Kidney (tissue), 14 donors: ENCODE results near the gene RXYLT1. TPM values are rescaled to one million over a fixed set of nuclear protein-coding genes. Genes with fewer than 3 reads are reported as not detected.

Source experiments
- DNase-seq, 5 donors: peaks; one replicate each; pipeline ENCODE4 v3.0.0-alpha.2; 2013 to 2020
- FAIRE-seq: peaks from 2 replicates; lab custom pipeline; 2012; peaks lifted over from hg19 to GRCh38; lab: Jason Lieb, UNC
- H3K27ac ChIP-seq, 2 donors: one replicate each; pipeline ENCODE4 v1.7.0; 2013; ENCODE audit warnings: low read depth in 2 of 2, low read length in 2 of 2, inconsistent platforms in 1 of 2
- H3K27me3 ChIP-seq: one replicate; pipeline ENCODE4 v1.7.1; 2013; ENCODE audit warnings: low read length, inconsistent platforms; ENCODE audit not compliant: control insufficient read depth, insufficient read depth
- H3K36me3 ChIP-seq, 3 donors: one replicate each; pipeline versions ENCODE4 v1.7.0 to v1.7.1; 2013; ENCODE audit warnings: low read length in 3 of 3, control low read depth in 1 of 3, inconsistent platforms in 1 of 3; ENCODE audit not compliant: insufficient read depth in 3 of 3, control insufficient read depth in 2 of 3
- H3K4me1 ChIP-seq, 3 donors: one replicate each; pipeline versions ENCODE4 v1.7.0 to v1.7.1; 2013; ENCODE audit warnings: low read length in 3 of 3, inconsistent platforms in 1 of 3, low read depth in 1 of 3; ENCODE audit not compliant: control insufficient read depth in 2 of 3, insufficient read depth in 2 of 3
- H3K4me3 ChIP-seq, 3 donors: one replicate each; pipeline versions ENCODE4 v1.7.0 to v1.8.1; 2013; ENCODE audit warnings: low read length in 3 of 3, control low read depth in 1 of 3, inconsistent platforms in 1 of 3
- H3K9ac ChIP-seq, 3 donors: one replicate each; pipeline versions ENCODE4 v1.7.0 to v1.7.1; 2013; ENCODE audit warnings: low read length in 3 of 3, control low read depth in 1 of 3, inconsistent platforms in 1 of 3
- H3K9me3 ChIP-seq, 3 donors: one replicate each; pipeline versions ENCODE4 v1.7.0 to v1.7.1; 2013; ENCODE audit warnings: low read length in 3 of 3, control low read depth in 1 of 3, inconsistent platforms in 1 of 3; ENCODE audit not compliant: control insufficient read depth in 2 of 3, insufficient read depth in 1 of 3
- CTCF ChIP-seq: IDR thresholded peaks from 3 replicates; pipeline ENCODE4 v1.5.1; 2012; ENCODE audit warnings: mild to moderate bottlenecking, moderate library complexity, borderline replicate concordance; ENCODE audit not compliant: insufficient read depth; ENCODE audit errors: extremely low read depth
- intact Hi-C: fragments of 100-400 bp; cut with DNase I; formaldehyde crosslinking; loops from one replicate; pipeline ENCODE4 v1.11.1; 2022
- polyA plus RNA-seq: library from polyadenylated mRNA; stranded (reverse); fragments of 350-450 nt; fragmentation: Illumina TruSeq; extraction: RNeasy Lipid Tissue Mini Kit (QIAGEN cat#74804); gene quantifications from one replicate; pipeline ENCODE4 v1.2.3, GENCODE V29; 2014; ENCODE audit warnings: low read depth, low replicate concordance; ENCODE audit not compliant: insufficient read depth
- total RNA-seq: library from RNA; stranded (reverse); fragmentation: NEBNext Ultra II Directional; extraction: Animal tissue kit (Norgen Biotek cat#: 25700); gene quantifications from one replicate; pipeline ENCODE4 v1.2.1, GENCODE V29; 2021
- donor health status: control.
- donor health status: control.
- donor health status: control.
- donor health status: control.
- donor health status: control.
- donor health status: DM: yes; HTN: yes; CAD: no.
- donor health status: Normal renal cell carcinoma (clear cell type).

The RXYLT1 gene
- total and polyA plus RNA-seq, 2 donors from 2014 or later, result 15.9 to 17.5 TPM

GRCh38 chr12:63820427-63820826, 40.7 kb downstream of the RXYLT1 start:
- Histone ChIP-seq H3K4me3 (no peak overlapping the region), H3K9ac (no peak overlapping the region), H3K27me3 (no peaks in the 10 kb centered on the region), H3K27ac (no peak overlapping the region), H3K4me1 (peaks cover 0 to 6% (median 0%) of the 10 kb centered on the region in 3 donors), H3K36me3 (no peaks in the 10 kb centered on the region), H3K9me3 (no peaks in the 10 kb centered on the region)
- no peak for TF ChIP-seq CTCF
- DNase-seq, result no peak
- no peak for FAIRE-seq
- intact Hi-C loops, result no loop called here

DNA sequence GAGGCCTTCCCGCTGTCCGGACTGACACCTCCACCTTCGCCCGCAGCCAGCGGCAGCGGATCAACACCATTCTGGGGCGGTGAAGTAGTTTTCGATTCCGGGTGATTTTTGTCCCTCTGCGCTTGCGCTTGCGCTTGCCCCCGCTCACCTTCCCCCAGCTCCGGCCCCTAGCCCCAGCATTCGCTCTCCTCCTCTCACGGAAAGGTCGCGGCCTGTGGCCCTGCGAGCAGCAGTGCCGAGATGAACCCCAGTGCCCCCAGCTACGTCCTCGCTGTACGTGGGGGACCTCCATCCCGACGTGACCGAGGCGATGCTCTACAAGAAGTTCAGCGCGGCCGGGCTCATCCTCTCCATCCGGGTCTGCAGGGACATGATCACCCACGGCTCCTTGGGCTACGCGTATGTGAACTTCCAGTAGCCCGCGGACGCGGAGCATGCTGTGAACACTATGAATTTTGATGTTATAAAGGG, 42.1 kb downstream of the RXYLT1 start:
- Histone ChIP-seq H3K36me3 (no peaks in the 10 kb centered on the region), H3K27me3 (no peaks in the 10 kb centered on the region), H3K4me1 (peaks cover 0 to 6% (median 0%) of the 10 kb centered on the region in 3 donors), H3K27ac (no peak overlapping the region), H3K9ac (peak overlapping the region in 1 of 3 donors; percentile 26), H3K9me3 (no peaks in the 10 kb centered on the region), H3K4me3 (peak overlapping the region; percentile 53 to 68 (median 55))
- no peak for TF ChIP-seq CTCF
- no peak for FAIRE-seq
- intact Hi-C loops, result no loop called here
- peak; percentile 29 to 80 (median 40) for DNase-seq

- no peak for FAIRE-seq
- intact Hi-C loops, result no loop called here
Observed at GRCh38 chr12:63822352-63822751, 42.6 kb downstream of the RXYLT1 start.

More at GRCh38 chr12:63822352-63822751, 42.6 kb downstream of the RXYLT1 start:
- Histone ChIP-seq H3K36me3 (no peaks in the 10 kb centered on the region), H3K4me3 (peak overlapping the region; percentile 53 to 68 (median 55)), H3K9me3 (no peaks in the 10 kb centered on the region), H3K4me1 (peaks cover 0 to 6% (median 0%) of the 10 kb centered on the region in 3 donors), H3K9ac (no peak overlapping the region), H3K27ac (no peak overlapping the region), H3K27me3 (no peaks in the 10 kb centered on the region)
- DNase-seq, result peak in 1 of 5 donors; percentile 15
- no peak for TF ChIP-seq CTCF
